TTC549 (cell line): ENCODE measurements around the gene MPPED1.

Source experiments
- FAIRE-seq: peaks from 2 replicates; lab custom pipeline; 2012; peaks lifted over from hg19 to GRCh38; lab: Jason Lieb, UNC

The MPPED1 gene

GRCh38 chr22:43431808-43432554, 20.2 kb downstream of the MPPED1 start:
- FAIRE-seq = no peak

- FAIRE-seq = no peak
These were observed 21.1 kb downstream of the MPPED1 start for GRCh38 chr22:43432883-43433415.

- no peak for FAIRE-seq
These were observed 21.8 kb downstream of the MPPED1 start for GRCh38 chr22:43433451-43434274.

GRCh38 chr22:43434275-43434927, 22.6 kb downstream of the MPPED1 start:
- FAIRE-seq = no peak

GRCh38 chr22:43434928-43435311, 23.1 kb downstream of the MPPED1 start:
- FAIRE-seq = no peak

- no peak for FAIRE-seq
These were observed 24.3 kb downstream of the MPPED1 start for GRCh38 chr22:43435851-43436811.

- FAIRE-seq = no peak
These were observed 25.1 kb downstream of the MPPED1 start for GRCh38 chr22:43436868-43437267.

GRCh38 chr22:43437871-43438475, 26.2 kb downstream of the MPPED1 start:
- FAIRE-seq = no peak

- FAIRE-seq = no peak
These were observed 27.0 kb downstream of the MPPED1 start for GRCh38 chr22:43438666-43439347.

- FAIRE-seq = no peak
These were observed 27.7 kb downstream of the MPPED1 start for GRCh38 chr22:43439368-43440103.

- no peak for FAIRE-seq
These were observed 28.2 kb downstream of the MPPED1 start for GRCh38 chr22:43440104-43440387.

GRCh38 chr22:43440556-43440955, 28.7 kb downstream of the MPPED1 start:
- no peak for FAIRE-seq

GRCh38 chr22:43441216-43441615, 29.4 kb downstream of the MPPED1 start:
- no peak for FAIRE-seq

- no peak for FAIRE-seq
These were observed 29.9 kb downstream of the MPPED1 start for GRCh38 chr22:43441751-43442150.

GRCh38 chr22:43442386-43443151, 30.8 kb downstream of the MPPED1 start:
- no peak for FAIRE-seq

GRCh38 chr22:43443152-43443471, 31.3 kb downstream of the MPPED1 start:
- no peak for FAIRE-seq

- no peak for FAIRE-seq
These were observed 34.4 kb downstream of the MPPED1 start for GRCh38 chr22:43446037-43446803.

- no peak for FAIRE-seq
These were observed 35.1 kb downstream of the MPPED1 start for GRCh38 chr22:43446916-43447315.

- FAIRE-seq = no peak
These were observed 35.6 kb downstream of the MPPED1 start for GRCh38 chr22:43447380-43447779.
